Stomach (tissue), 9 donors: ENCODE results near the gene ASB7. TPM values are rescaled to one million over a fixed set of nuclear protein-coding genes. Genes with fewer than 3 reads are reported as not detected.

Experiments used
- DNase-seq, 2 donors: peaks; one replicate each; pipeline versions ENCODE4 v3.0.0 to v3.0.0-alpha.2; 2013 to 2019
- H3K27ac ChIP-seq, 5 donors: fragments of 200-600 bp in 4 of 5; sonication (generic) in 4 of 5; one replicate each; pipeline ENCODE4 v1.5.1; 2013 to 2019; ENCODE audit warnings: mild to moderate bottlenecking in 1 of 5, moderate library complexity in 1 of 5
- H3K27me3 ChIP-seq, 3 donors: fragments of 200-600 bp; sonication (generic); one replicate each; pipeline ENCODE4 v1.5.1; 2017 to 2019; ENCODE audit warnings: mixed run types in 1 of 3
- H3K36me3 ChIP-seq, 4 donors: fragments of 200-600 bp; sonication (generic); 1 replicate in 3 of 4; 2 replicates in 1 of 4; pipeline ENCODE4 v1.5.1; 2016 to 2019
- H3K4me1 ChIP-seq, 4 donors: fragments of 200-600 bp; sonication (generic); one replicate each; pipeline ENCODE4 v1.5.1; 2016 to 2019
- H3K4me3 ChIP-seq, 4 donors: fragments of 200-600 bp; sonication (generic) in 3 of 4; one replicate each; pipeline ENCODE4 v1.5.1; 2016 to 2019; ENCODE audit warnings: mild to moderate bottlenecking in 1 of 4
- H3K9me3 ChIP-seq, 4 donors: fragments of 200-600 bp; sonication (generic); one replicate each; pipeline ENCODE4 v1.5.1; 2016 to 2019
- EP300 ChIP-seq: sonication (generic); formaldehyde crosslinking; IDR thresholded peaks from one replicate; pipeline ENCODE4 v1.6.1; 2017; ENCODE audit warnings: antibody characterized with exemption
- POLR2A ChIP-seq, 4 donors: fragments of 450-650 bp; IDR thresholded peaks; one replicate each; pipeline ENCODE4 v1.6.1; 2016; ENCODE audit warnings: antibody characterized with exemption in 4 of 4, control low read depth in 2 of 4, mild to moderate bottlenecking in 1 of 4, moderate library complexity in 1 of 4
- POLR2AphosphoS5 ChIP-seq, 3 donors: sonication (generic); formaldehyde crosslinking; IDR thresholded peaks; one replicate each; pipeline ENCODE4 v1.6.1; 2016; ENCODE audit warnings: antibody characterized with exemption in 3 of 3
- WGBS, 5 donors: extraction: QIAGEN DNeasy Blood & Tissue Kit in 3 of 5; methylation state at CpG; one replicate each; pipeline versions ENCODE4 v1.1.5 to v1.1.7; 2013 to 2018; 5-methylcytosine and 5-hydroxymethylcytosine counted together
- intact Hi-C: fragments of 100-400 bp; cut with DNase I; formaldehyde crosslinking; loops from one replicate; pipeline ENCODE4 v1.15.1; 2023; ENCODE audit warnings: low total_unique reads
- polyA plus RNA-seq, 3 donors: library from polyadenylated mRNA; stranded (reverse); fragments of 200-250 nt; gene quantifications; one replicate each; pipeline ENCODE4 v1.2.3, GENCODE V29; 2013
- total RNA-seq, 5 donors: library from RNA; depleted of rRNA; stranded (reverse); fragments of >200 nt; gene quantifications; one replicate each; pipeline versions ENCODE4 v1.1.0 to v1.2.3, GENCODE V29; 2014 to 2016
- TF ChIP-seq, protein P1 (sequence below), 7 experiments: fragments of 450-650 bp in 4 of 7; fragments of 200-600 bp in 3 of 7; sonication (generic) in 3 of 7; IDR thresholded peaks; one replicate each; pipeline ENCODE4 v1.5.1; 2016 to 2019; ENCODE audit warnings: antibody characterized with exemption in 7 of 7, control low read depth in 2 of 7, mild to moderate bottlenecking in 1 of 7
- donor health status: healthy with polysubstance abuse.
- donor health status: Bipolar disorder and iron deficiency.
- donor health status: healthy.

ASB7 gene
- total and polyA plus RNA-seq, 8 donors = 2.8 to 73.9 (median 10.9) TPM

DNA sequence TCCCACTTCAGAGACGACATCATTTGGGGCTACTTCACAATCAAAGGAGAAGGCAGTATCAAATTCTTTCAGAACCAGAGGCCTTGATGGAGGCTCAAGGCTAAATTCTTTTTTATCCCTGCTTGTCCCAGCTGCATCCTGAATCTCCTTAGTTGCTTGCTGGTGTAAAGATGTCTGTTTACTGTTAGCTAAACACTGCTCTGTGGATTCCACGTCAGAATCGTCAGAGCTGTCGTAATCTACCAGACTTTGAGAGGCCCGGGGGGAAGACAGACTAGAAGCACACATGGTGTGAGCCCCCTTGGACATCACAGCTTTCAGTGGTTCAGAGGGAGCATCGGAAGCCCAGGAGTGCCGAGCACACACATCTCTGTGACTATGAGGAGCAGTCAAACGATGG is 33.0 kb upstream of the ASB7 start:
- Histone ChIP-seq H3K4me3 (no peak overlapping the region), H3K27me3 (no peaks in the 10 kb centered on the region), H3K9me3 (no peaks in the 10 kb centered on the region), H3K36me3 (peaks cover 10 to 58% (median 46%) of the 10 kb centered on the region in 4 donors), H3K27ac (no peak overlapping the region), H3K4me1 (peaks cover 0 to 7% (median 0%) of the 10 kb centered on the region in 4 donors)
- 75 to 86% (median 84%) methylated on average over 8 of the region's 8 CpGs for WGBS, 5 donors
- intact Hi-C loops = loop anchor here (10.0 kb wide), 1 partner anchor 225 kb away; the partner anchor contains the start of gene ADAMTS17
- DNase-seq = no peak
- no peak for TF ChIP-seq POLR2AphosphoS5 (IDR thresholded peaks at IDR 0.05)
- TF ChIP-seq POLR2A (IDR thresholded peaks at IDR 0.05) = no peak
- TF ChIP-seq, protein P1, sequence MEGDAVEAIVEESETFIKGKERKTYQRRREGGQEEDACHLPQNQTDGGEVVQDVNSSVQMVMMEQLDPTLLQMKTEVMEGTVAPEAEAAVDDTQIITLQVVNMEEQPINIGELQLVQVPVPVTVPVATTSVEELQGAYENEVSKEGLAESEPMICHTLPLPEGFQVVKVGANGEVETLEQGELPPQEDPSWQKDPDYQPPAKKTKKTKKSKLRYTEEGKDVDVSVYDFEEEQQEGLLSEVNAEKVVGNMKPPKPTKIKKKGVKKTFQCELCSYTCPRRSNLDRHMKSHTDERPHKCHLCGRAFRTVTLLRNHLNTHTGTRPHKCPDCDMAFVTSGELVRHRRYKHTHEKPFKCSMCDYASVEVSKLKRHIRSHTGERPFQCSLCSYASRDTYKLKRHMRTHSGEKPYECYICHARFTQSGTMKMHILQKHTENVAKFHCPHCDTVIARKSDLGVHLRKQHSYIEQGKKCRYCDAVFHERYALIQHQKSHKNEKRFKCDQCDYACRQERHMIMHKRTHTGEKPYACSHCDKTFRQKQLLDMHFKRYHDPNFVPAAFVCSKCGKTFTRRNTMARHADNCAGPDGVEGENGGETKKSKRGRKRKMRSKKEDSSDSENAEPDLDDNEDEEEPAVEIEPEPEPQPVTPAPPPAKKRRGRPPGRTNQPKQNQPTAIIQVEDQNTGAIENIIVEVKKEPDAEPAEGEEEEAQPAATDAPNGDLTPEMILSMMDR (IDR thresholded peaks at IDR 0.05) = no peak
- TF ChIP-seq EP300 = no peak

DNA sequence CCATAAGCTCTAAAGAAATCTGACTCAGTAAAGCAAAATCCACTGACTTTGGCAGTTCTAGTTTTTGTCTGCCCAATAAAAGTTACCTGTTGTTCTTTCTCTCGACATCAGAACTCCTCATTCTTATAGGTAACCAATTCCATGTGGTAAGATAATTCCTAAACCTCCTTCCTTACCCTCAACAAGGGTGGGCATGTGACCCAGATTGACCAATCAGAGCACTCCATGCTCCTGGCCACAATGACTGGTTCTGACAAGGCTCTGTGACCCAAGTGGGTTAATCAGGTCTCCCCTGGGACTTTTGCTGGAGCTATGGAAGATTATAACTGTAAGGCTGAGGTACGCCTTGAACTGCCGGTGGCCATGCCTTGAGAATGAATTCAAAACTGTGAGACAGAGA is 32.1 kb upstream of the ASB7 start:
- H3K36me3 ChIP-seq = peaks cover 14 to 59% (median 52%) of the 10 kb centered on the region in 4 donors
- H3K4me3 ChIP-seq = no peak overlapping the region
- 95 to 98% (median 97%) methylated on average over 3 of the region's 3 CpGs for WGBS, 5 donors
- DNase-seq = no peak
- intact Hi-C loops = no loop called here
- peaks cover 0 to 7% (median 0%) of the 10 kb centered on the region in 4 donors for H3K4me1 ChIP-seq
- TF ChIP-seq POLR2A (IDR thresholded peaks at IDR 0.05) (no peak), POLR2AphosphoS5 (IDR thresholded peaks at IDR 0.05) (no peak), EP300 (no peak)
- H3K27me3 ChIP-seq = no peaks in the 10 kb centered on the region
- no peaks in the 10 kb centered on the region for H3K9me3 ChIP-seq
- H3K27ac ChIP-seq = no peak overlapping the region

DNA sequence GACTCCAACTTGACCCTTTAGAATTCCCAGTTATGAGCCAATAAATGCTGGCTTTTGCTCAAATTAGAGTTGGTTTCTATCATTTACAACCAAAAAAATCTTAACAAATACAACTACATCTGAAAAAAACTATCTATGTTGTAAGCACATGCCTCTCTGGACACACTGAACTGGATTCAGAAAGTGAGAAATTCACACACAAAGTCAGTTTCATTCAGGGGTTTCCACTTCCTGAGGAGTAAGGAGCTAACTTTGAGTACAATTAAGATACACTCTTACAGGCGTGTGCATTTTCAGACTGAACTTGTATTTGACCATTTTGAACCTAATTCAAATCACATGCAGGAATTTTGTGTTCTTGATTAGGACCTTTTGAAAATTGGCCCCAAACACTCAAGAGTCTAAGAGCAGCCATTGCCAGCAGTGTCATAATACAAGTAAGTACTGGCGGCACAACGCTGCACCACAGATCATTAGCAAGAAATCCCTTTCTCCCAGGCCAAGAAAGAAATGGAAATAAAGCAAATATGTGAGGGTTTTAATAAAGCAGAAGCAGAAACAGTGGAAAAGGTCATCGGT is 31.6 kb upstream of the ASB7 start:
- WGBS, 5 donors = 93 to 96% (median 95%) methylated on average over 4 of the region's 4 CpGs
- H3K4me1 ChIP-seq = peaks cover 0 to 7% (median 0%) of the 10 kb centered on the region in 4 donors
- H3K4me3 ChIP-seq = no peak overlapping the region
- H3K27me3 ChIP-seq = no peaks in the 10 kb centered on the region
- DNase-seq = no peak
- intact Hi-C loops = no loop called here
- H3K36me3 ChIP-seq = peaks cover 14 to 59% (median 52%) of the 10 kb centered on the region in 4 donors
- H3K27ac ChIP-seq = no peak overlapping the region
- H3K9me3 ChIP-seq = no peaks in the 10 kb centered on the region
- TF ChIP-seq POLR2AphosphoS5 (IDR thresholded peaks at IDR 0.05) (no peak), POLR2A (IDR thresholded peaks at IDR 0.05) (no peak), EP300 (no peak)
- TF ChIP-seq, protein P1 (IDR thresholded peaks at IDR 0.05) = no peak

DNA sequence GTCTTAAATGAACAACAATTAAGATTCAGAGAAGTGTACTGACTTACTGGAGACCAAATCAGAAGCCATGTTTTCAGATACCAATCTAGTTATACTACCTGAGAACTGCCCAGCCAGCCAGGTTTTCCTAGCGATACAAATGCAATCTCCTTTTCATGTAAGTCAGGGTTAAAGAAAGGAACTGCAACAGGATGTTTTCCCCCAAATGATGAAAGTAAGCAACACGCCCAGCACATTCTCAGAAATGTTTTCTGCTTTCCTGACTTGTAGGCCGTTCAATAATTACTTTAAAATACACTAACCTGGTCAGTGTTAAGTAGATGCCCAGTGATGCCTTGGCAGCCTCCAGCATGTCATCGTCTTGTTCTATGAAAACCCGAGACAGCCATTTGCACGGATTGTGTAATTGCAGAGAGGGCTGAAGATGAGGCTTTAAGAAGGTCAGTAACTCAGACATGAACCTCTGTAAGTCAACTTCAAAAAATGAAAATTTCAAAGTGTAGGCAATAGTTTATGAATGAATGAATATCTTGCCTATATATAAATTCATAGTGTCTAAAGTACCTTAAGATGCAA is 30.7 kb upstream of the ASB7 start:
- peaks cover 0 to 7% (median 0%) of the 10 kb centered on the region in 4 donors for H3K4me1 ChIP-seq
- intact Hi-C loops = no loop called here
- no peak overlapping the region for H3K27ac ChIP-seq
- peaks cover 14 to 59% (median 52%) of the 10 kb centered on the region in 4 donors for H3K36me3 ChIP-seq
- no peaks in the 10 kb centered on the region for H3K9me3 ChIP-seq
- TF ChIP-seq EP300 (no peak), POLR2A (IDR thresholded peaks at IDR 0.05) (no peak), POLR2AphosphoS5 (IDR thresholded peaks at IDR 0.05) (no peak)
- TF ChIP-seq, protein P1 (IDR thresholded peaks at IDR 0.05) = no peak
- H3K4me3 ChIP-seq = no peak overlapping the region
- DNase-seq = no peak
- WGBS, 5 donors = 88 to 94% (median 90%) methylated on average over 6 of the region's 6 CpGs
- no peaks in the 10 kb centered on the region for H3K27me3 ChIP-seq
